GM18861 (cell line): ENCODE data around the gene CNBD2.
"Not testable (repeated sequence)": the region's sequence is repeated elsewhere in the genome, so short reads cannot be mapped to it uniquely, and the experiment has no call there.

Source experiments
- ATAC-seq: cut with Tn5 transposase; IDR thresholded peaks from one replicate; pipeline ENCODE4 v1.9.1; 2021; ENCODE audit not compliant: unreplicated experiment

The CNBD2 gene

DNA sequence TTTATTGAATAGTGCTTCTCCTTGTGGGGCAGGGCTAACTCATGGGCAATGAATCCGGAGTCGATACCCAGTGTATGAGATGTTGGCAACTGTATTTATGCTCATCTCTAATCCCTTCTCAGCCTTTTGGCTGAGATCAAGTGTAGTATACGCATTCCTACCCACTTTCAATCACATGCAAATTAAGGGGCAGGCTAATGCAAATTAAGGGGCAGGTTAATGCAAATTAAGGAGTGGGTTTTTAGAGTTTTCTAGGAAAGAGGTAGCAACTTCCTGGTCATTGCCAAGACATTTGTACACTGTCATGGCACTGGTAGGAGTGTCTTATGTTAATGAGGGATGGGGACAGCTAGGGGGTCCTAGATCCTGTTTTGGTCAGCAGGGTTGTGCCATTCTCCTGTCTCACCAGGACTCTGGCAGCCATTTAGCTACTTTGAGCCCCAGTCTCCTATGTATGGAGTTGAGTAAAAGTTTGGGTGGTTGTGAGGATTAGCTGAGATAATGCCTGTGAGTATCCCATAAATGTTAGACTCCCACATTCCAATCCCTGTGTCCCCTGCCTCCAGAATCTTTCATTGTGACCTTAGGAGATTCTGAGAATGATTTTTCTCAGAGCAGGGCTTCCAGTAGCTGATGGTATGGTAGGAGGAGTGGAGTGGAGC, at the start of gene CNBD2:
Gene CNBD2 (plus strand): TSS at position 612 of the 662 bp plus-strand sequence. CDS start 173 bp downstream, outside the sequence.
- no peak for ATAC-seq

DNA sequence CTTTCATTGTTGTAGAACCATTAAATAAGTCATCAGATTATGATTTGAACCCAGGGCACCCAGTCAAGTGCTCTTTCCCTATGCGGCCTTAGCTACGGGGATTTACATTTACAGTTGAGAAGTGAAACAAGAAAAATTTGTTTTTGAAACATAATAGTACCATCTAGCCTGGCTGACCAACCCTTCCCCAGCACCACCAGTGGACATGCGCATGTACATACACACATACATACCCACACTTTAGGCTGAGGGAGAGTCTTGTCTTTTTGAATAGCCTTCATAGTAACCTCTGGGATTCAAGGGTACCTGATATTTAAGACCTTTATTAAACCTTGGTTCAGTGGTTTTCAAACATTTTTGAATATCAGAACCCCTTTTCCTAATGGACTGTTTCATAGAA, 47.9 kb upstream of the CNBD2 start:
- no peak for ATAC-seq

DNA sequence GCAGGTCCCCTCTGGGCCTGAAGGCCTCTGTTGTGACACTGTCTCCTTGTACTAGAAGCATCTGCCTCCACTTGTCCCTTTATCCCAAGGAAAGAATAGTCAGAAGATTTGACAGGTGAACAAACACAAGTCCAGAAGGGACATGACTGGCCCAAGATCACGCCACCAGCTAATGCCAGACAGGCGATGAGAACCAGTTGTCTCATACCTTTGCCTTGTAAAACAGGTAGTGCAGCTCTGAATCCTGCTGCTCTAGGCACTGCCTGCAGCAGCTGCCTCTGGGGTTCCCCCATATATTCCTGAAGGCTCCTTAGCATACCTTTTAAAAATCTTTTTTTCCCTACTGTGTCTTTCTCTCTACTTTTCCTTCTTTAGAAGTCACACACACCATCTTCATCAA, 39.1 kb upstream of the CNBD2 start:
- ATAC-seq: no peak

DNA sequence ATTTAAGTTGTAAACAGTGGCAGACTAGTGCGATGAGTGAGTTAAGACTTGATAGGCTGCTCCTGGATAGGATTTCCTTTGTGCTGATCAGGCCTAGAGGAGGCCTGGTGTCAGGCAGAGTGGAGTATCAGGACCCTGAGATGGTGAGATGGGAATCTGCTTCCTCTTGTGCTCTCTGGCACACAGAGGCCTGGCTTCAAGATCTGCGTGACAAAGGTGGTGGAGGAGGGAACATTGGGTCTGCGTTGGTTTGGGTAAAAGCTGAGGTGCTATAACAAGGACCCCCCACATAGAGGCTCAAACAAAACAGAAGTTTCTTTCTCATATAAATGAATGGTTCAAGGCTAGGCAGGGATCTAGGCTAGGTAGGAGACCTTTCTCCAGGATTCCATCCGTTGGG, 34.3 kb upstream of the CNBD2 start:
- ATAC-seq: no peak

DNA sequence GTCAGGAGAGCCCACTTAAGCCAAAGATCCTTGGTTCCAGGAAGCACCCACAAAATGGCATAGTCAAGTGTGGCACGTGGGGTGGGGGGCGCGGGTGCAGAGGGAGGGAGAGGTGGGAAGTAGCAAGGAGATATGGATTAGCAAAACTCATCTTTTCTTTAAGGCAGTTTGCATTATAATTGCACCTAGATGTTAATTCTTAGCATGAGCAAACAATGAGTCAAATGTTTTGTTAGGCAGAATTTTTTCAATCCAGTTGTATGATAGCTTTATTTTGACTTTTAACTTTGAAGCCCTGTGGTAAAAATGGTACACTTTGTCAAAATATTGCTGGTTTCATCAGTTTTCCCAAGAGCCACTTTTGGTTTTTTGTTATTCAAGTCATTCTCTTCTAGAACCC, 29.1 kb upstream of the CNBD2 start:
- no peak for ATAC-seq

DNA sequence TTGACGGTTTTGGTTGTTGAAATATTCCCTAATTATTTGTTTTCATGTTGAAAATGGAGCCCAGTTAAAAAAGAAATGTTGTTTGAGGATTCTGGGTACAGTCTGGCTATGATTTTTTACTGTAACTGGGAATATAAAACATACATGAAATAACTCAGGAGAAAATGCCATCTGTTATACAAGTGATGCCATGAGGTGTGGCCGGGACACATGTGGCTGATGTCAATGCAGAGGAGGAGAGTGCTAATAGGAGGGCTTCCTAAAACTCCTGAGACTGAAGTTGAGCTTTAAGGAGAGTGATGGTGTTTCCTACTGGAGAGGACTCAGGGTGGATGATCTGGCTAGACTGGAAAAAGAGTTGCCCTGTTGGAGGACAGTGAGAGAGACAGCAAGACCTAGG, 26.8 kb upstream of the CNBD2 start:
- no peak for ATAC-seq

DNA sequence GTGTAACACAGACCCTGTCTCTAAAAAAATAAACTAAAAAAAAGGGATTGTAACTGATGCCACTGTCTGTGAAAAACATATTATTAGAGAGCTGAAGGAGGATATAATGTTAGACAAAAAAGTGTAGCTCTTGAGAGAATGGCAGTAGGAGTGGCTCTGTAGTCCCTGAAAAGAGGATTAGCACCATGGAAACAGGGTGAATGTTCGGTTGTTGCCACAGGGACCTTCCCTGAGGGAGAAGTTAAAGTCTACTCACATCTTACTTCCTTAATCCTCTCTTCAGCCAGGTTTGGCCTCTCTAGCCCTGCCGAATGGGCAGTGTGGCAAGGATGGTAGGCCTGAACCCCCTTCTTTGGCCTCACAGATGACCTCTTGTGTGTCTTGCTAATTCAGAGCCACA, 26.1 kb upstream of the CNBD2 start:
- no peak for ATAC-seq

DNA sequence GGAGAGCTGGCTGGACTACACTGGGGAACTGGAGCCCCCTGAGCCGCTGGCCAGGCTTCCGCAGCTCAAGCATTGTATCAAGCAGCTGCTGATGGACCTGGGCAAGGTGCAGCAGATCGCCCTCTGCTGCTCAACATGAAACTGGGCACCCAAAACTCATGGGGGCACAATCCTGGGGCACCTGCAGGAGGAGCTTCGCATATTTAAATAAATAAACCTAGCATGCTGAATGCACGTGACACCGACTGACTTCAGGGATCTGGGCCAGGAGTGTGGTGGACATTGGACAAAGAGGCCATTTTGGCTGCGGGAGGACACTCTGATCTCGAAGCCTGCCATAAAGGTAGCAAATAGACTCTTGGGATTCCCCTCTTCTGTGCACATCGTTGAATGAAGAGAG, 20.9 kb upstream of the CNBD2 start:
- no peak for ATAC-seq

DNA sequence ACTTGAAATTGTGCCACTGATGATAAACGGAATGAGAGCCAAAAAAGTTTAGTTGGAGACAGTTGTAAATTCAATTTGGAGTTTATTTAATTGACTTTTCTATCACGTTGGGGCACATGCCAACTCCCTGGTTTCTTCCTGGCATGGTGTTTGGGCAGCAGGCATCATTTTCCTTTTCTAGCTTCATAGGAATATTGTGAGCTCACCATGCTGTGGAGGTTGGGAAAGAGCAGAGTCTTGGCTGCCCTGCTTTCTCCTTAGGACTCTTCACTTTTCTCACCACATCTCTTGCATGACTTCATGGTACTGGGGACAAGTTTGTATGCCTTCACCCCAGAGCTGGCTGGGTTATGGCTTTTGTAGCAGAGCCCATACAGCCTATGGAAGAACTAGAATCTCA, 20.5 kb upstream of the CNBD2 start:
- ATAC-seq: no peak

DNA sequence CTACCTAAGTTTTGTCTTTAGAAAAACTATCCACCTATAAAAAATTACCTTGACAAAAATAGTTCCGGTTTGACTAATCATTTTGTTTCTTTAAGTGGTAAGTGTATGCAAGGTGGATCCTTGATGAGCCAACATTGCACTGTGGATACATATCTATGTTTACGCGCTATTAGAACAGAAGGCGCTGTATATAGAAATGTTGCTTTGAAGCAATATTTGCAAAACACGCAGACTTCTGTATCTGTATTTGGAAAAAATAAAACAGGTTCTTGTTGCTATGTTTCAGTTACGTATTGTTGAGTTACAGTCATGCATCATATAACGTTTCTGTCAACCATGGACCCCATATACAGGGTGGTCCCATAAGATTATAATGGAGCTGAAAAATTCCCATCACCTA, 18.3 kb upstream of the CNBD2 start:
- no peak for ATAC-seq

DNA sequence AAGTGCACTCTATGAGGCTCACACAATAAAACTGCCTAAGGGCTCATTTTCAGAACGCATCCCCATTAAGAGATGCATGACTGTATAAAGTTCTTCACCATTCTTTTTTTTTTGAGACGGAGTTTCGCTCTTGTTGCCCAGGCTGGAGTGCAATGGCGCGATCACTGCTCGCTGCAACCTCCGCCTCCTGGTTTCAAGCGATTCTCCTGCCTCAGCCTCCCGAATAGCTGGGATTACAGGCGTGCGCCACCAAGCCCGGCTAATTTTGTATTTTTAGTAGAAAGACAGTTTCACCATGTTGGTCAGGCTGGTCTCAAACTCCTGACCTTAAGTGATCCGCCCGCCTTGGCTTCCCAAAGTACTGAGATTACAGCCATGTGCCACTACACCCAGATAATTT, 16.3 kb upstream of the CNBD2 start:
- not testable (repeated sequence) for ATAC-seq

DNA sequence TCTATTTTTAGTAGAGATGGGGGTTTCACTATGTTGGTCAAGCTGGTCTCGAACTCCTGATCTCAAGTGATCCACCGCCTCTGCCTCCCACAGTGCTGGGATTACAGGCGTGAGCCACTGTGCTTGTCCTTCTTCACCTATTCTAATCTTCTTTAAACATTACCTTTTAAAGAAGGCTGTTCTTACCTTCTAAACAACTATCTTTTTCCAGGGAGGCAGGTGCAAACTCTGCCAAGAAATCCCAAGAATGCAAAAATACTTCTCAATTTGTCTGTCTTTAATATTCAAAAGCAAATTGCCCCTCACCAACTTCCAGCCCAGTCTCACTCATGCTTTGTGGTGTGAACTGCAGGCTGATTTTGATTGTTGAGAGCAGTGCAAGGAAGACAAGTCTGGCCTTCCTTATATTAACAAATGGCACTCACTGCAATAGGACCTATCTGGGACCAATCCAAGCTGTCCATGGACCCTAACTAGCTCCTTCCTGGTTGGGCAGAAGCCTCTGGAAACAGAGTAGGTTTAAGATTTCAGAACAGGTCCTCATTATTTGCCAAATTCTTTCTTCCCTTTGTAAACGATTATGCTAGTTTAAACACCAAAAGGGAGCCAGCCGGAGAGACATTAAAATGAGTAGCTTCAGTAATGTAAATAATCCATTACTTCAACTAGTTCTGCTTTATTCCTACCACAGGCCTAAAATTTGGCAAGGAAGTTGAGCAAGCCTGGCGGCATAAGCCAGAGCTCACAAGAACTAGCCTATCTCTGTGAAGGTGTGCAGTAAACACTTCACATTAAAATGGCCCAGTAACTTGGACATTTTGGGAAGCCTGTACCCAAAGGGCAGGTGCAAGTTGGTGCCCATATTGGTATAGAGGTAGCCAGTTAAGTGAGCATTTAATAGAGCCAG, 15.7 kb upstream of the CNBD2 start:
- no peak for ATAC-seq

DNA sequence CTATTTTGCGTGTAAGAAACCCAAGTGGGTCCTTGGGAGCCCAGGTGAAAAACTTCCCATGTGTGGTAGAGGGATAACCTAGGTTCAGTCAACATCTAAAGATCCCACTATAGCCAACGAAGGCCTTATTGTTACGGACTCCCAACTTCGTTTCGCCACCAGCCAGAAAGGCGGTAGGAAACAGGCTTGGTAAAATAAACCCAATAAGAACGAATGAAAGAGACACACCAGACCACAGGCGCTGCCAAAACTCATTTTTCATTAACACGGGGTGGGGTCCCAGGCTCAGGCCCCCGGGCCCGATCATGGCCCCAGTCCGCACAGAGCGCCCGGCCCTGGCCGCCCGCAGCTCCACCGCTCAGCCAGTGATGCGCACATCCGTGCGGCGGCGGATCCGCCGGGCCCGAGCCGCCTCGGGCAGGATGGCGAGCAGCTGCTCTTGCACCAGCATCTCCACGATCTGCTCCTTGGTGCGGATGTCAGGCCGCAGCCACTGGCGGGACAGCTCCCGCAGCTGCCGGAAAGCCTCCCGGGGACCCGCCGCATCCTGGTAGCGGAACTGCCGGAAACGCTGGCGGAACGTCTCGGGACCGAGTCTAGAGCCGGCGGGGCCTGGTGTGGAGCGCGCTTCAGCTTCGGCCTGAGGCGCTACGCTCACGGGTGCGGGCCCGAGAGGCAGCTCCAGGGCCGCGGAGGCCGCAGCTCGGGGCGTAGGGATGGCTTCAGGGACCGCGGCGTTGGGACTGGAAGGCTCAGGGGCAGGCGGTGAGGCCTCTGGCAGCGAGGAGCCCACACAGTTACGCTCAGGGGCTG, 14.8 kb upstream of the CNBD2 start:
- ATAC-seq: peak; percentile 15

DNA sequence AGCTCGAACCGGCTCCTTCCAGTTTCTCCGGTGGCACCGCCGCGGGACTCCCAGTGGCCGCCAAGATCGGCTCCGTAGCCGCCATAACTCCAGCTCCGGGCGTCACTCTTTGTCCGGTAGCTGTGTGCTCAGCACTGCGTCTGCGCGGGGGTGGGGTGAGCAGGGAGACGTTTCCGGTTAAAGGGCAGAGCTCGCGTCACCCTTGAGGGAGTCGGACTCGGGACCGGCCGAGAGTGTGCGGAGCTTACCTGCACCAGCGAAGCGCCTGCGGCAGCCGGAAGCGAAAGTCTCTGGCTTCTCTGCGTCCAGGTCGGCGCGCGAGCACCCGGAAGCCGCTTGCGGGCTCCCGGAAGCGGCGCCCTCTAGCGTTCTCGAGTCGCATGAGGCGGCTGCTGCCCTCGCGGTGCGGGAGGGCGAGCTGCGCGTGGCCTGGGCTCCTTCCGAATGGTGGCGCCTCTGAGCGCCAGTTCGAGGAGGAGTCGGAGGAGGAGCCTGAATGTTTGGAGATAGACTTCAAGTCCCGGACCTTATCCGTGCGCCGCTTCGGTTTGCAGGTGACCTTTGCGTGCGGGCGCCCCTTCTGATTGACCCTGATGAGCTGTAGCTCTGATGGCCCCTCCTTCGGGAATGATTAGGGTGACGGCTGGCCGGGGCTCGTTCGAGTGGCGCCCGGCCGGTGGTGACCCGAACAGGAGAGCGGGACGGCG, 14.0 kb upstream of the CNBD2 start, which contains the start of gene SCAND1:
Gene SCAND1 (minus strand): TSS at position 303 of the 707 bp plus-strand sequence. CDS start 218 bp downstream, at position 85.
- peak; percentile 82 for ATAC-seq

DNA sequence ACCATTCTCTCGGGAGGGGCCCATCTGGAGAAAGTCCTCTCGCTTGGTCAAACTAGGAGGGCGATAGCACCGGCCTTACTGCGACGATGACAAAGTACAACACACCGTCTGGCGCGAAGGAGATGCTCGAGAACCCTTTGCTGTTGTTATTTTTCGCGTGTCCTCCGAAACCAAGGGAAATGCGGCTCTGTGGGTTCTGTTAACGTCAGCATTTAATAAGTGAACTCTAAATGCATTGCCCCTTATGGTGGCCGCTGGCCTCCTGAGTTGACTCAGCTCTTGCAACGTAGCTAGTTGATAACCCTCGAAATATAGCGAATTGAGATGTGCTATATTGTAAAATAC, 13.5 kb upstream of the CNBD2 start:
- ATAC-seq: peak; percentile 16

DNA sequence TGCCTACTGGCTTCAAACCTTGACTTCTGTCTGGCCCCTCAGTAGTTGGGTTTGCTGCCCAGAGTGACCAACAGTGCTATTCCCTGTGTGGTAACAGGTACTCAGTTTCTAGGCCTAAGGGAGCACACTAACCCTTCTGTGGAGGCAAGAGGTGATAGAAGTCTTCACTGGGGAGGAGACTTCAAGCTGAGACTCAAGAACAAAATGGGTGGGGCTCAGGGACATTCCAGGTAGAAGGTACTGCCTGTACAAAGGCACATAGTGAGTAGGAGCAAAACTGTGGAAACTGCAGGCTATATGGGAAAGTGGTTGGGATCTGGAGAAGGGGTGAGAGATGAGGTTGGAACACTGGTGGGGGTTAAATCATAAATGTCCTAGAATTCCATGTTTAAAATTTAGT, 11.8 kb upstream of the CNBD2 start:
- no peak for ATAC-seq

DNA sequence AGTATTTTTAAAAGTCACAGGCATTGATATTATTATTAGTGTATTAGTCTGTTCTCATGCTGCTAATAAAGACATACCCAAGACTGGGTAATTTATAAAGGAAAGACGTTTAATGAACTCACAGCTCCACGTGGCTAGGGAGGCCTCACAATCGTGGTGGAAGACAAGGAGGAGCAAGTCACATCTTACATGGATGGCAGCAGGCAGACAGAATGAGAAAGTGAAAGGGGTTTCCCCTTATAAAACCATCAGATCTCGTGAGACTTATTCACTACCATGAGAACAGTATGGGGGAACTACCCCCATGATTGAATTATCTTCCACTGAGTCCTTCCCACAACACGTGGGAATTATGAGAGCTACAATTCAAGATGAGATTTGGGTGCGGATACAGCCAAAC, 9.1 kb upstream of the CNBD2 start:
- not testable (repeated sequence) for ATAC-seq

DNA sequence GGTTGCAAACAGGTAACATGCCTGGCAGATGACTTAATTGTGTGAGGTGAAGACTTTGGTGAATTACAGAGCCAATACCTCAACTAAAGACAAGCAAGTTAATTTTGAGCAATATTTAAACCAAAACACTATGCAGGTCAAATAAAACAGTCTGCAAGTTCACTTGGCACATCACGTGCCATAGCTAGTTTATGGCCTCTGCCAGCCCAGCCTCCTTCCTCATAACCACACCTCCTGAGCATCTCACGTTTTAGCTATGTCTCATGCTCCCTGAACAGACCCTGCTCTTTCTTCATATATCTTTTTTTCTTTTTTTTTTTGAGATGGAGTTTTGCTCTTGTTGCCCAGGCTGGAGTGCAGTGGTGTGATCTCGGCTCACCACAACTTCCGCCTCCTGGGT, 4.5 kb upstream of the CNBD2 start:
- no peak for ATAC-seq

DNA sequence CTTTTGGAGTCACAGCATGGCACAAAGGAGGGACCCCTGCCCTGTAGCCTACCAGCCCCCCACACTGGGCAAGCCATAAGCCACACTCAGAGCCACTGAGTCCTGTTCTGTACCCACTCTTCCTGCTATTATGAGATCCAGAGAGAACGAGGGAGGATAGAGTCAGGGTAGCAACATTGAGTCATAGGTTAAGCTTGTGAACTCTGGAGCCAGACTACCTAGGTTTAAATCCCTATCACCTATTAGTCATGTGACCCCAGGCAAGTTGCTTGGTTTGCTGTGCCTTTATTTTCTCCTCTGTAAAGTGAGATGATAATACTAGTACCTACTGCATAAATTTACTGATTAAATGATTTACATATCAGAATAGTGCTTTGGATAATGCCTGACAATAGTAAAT, 540 bp downstream of the CNBD2 start:
- no peak for ATAC-seq

DNA sequence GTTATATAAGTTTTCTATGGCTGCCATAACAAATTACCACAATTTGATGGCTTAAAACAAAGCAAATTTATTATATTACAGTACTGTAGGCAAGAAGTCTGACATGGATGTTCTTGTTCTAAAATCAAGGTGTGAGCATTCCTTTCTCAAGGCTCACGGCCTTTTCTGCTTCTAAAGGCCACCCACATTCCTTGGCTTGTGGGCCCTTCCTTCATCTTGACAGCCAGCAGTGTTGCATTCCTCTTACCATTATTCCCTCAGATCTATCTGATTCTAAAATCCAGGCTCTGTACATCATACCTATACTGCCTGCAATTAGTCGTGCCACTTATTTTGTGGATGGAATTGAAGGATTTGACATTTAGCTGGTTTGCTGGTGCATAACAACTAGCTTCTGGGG, 3.6 kb downstream of the CNBD2 start:
- no peak for ATAC-seq

DNA sequence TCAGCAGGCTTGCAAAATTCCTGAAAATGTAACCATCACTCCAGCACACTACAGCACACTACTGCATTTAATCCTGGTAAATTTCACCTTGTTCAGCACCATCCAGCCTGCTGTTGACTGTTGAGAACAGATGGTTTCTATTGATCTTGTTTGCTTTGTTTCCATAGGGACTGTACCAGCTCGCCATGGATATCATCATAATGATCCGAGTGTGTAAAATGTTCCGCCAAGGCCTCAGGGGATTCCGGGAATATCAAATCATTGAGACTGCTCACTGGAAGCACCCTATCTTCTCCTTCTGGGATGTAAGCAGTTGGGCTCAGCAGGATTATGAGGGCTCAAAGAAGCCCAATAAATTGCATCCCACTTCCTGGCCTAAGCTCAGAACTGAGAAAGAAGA, 4.1 kb downstream of the CNBD2 start:
- ATAC-seq: no peak
